Activated CD8-positive, alpha-beta memory T cell treated with anti-CD3 and anti-CD28 coated beads for 24 hours (primary cell): ENCODE measurements around the gene RAPGEF1.
A peak's percentile ranks its signal among the peaks of the same experiment; 100 is the strongest.

Experiments used
- DNase-seq: peaks from one replicate; pipeline ENCODE4 v3.0.0-alpha.2; 2020

The RAPGEF1 gene

DNA sequence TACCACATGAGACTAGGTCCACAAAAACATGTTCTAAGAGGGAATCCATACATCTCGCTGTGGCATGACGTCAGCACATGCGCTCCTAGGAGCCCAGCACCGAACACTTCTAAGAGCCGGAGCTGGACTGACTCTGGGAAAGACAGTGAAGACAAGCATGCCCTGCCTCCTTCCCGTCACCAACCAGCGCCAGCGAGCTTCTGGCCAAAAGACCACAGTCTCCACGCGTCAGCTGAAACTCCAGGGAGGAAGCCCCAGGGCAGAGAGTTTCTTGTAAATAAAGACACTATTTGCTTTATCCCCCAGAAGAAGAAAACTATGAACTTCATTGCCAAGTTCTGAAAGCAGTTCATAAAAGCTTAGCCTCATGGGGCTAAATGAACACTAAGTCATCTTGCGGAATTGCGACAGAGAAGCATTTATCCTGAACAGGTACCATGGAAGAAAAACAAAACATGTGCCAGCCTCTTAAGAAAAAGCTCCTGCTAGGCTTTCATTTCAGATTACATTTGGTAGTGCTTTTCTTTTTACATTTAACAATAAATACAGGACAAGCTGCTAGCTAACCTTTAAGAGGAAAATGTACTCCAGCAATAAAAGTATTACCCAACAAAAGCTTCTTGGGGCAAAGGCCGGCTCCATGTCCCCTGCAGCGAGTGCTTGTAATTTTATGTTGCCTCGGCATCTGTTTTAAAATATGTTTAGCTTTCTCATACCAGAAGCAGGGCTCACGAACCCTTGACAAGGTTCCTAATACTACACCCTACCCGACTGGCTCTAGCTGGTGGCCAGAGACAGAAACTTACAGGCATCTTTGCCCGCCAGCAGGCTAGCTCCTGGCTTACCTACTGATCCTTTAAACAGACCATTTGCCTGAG, 98.0 kb downstream of the RAPGEF1 start:
- no peak for DNase-seq

DNA sequence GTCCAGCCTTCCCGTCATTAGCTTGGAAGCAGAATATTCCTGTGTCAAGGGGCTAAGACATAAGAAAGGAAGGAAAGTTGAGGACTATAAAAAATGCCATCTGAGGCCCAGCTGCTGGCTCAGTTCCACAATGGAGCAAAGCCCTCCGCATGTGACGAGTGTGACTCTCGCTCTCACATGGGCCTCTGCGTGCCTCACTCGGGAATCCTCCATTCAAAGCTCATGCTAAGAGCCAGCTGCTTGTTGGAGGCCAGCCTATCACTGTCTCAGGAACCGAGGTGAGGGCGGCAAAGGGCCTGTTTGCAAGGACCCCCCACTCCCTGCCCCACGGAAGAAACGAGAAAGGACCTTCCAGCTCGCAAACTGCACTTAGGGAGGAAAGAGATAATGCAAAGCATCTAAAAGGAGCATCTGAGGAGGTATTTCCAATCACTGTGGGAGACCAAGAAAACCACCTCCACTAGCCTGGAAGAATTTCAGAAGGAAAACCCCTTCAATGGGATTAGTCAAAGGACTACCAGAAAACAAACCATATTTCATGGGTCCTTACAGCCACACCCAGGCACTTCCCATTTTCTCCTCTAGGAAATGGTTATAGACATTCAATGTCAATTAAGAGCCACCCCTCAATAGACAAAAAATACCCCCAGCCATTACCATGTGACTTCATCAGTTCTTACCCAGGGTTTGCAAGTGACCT, 99.3 kb downstream of the RAPGEF1 start:
- no peak for DNase-seq

DNA sequence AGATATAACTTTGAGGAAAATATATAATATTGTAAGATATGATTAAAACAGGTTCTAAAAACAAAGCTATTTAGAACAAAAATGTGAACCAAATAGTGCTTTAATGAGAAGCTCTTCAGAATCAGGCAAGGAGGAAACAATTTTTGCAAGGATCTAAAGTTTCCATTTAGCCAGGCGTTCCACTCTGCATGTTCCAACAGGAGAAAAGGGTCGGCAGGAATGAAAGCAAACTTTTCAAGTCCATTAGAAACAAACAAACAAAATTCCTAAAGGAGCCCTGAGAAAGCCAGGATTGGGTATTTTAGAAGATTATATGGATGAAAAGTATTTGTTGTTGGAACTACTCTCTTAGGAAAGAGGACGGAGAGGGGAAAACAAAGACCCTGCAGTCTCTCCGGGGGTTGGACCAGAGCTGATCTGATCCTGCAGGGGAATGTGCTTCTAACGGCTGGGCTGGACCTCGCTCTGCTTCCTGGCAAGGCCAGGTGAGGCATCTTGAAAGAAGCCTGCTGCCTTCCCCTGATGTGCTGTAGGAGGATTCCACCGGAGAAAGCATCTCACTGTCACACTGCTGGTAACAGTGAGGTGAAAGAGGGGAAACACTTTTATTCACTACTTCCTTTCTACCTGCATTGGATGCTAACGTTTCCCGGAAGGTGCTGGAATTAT, 100.0 kb downstream of the RAPGEF1 start:
- DNase-seq: no peak

DNA sequence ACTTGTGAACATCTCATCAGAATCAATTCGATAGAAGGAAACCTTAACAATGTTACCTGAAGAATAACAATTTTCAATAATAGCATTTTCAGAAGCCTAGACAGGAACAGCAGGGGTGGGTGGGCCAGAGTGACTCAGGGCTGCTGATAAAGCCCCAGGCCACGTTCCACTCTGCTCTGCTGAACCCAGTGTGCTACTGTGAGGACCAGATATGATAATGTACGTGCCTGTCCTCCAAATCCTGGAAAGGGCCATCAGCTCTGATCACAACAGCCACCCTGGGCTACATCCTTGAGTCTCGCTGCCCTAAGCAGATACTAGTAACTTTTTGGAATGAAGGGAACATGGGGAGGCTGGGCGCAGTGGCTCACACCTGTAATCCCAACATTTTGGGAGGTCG, 103.3 kb downstream of the RAPGEF1 start:
- DNase-seq: no peak

DNA sequence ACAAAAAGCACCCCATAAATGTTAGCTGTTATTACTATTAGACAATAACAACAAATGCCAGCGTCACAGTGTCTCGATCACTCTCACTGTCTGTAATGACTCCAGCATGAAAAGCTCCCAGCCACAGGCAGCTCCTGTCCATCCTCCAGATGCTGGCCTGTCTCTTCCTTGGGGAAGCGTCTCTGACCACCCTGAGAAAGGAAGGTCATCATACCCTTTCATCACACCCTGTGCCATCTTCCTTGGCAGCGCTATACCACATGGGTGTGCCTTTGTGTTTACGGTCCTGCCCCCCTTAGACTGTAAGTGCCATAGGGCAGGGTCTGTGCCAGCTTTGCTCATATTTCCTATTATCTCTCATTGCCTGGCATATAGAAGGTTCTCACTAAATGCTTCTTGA, 104.0 kb downstream of the RAPGEF1 start:
- no peak for DNase-seq

DNA sequence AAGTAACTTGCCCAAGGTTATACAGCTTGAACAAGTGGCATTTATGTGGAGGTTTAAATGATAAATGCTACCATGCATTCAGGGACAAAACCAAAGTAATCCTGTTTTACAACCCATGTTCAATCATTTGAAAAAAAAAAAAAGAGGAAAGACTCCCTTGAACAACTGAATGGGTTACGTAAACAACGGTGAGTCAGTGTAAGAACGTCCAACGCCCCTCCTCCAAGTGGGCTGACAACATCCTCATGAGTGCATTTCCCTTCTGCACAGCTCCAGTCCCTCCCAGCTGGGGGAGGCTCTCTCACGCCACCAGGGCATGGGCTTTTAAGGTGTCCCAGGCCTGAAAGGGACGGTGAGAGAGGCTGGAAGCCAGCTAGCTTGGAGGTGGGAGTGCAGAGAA, 104.6 kb downstream of the RAPGEF1 start:
- DNase-seq: peak; percentile 83

DNA sequence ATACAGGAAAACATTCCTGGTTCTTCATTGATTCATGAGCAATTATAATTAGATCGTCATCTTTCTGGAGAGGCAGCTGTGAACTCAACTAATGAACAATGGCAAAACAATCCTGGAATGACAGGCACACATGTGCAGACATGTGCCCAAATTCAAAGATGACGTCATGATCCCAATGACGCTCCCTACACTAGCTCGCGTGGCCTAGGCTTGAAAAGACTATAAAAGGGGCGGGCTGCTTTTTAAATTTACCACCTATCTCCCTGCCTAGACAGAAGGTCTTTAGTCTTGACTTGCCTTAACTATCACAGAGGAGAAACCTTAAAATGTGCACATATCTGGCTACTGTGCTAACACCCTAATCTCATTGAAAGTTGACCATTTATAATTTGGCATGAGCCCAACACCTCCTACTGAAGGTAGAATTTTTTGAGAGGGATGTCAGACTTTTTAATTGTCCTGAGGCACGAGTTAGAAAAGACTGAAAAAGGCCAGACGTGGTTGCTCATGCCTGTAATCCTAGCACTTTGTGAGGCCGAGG, 106.3 kb downstream of the RAPGEF1 start:
- no peak for DNase-seq

DNA sequence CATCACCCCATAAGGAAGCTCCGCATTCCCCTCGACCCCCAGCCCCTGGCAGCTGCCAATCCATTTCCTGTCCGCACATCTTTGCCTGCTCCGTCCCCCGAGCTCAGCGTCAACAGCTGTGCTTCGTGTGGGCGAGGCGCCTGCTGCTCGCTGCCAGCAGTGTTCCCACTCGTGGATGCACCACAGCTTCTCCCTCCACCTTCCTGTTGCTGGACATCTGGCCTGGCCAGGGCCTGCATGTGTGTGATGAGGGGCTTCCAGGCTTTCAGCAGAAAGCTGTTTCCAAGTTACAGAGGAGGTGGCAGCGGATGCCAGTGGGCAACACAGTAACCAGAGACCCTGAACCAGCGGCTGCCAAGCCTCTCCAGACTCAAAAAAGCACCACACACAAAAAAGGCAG, 108.6 kb downstream of the RAPGEF1 start:
- DNase-seq: no peak

DNA sequence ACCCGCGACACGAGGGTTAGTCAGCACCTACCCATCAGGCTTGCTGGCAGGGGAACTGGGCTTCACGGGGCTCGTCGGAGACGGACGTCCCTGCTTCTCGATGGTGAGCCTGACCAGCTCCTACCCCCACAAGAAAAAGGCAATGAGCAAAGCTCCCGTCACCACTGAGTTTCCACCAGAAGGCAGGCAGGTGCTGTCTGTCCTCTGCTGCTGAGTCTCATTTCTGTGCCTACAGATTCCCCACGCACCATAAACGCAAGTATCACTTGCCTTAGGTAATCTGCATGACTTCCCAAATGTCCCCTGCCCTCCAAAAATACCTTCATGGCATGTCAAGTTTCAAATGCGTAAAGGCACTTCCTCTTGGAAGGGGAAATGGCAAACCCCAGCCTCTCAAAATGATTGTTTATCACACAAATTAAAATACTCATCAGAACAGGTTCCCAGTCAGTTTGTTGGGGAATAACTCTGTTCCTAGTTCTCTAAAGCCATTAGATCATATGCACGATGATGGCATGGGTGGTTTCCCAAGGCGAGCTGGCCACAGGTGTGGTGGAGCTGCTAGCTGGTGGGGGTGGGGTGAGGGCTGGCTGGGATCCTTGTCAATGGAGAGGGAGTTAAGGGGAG, 109.6 kb downstream of the RAPGEF1 start:
- no peak for DNase-seq

DNA sequence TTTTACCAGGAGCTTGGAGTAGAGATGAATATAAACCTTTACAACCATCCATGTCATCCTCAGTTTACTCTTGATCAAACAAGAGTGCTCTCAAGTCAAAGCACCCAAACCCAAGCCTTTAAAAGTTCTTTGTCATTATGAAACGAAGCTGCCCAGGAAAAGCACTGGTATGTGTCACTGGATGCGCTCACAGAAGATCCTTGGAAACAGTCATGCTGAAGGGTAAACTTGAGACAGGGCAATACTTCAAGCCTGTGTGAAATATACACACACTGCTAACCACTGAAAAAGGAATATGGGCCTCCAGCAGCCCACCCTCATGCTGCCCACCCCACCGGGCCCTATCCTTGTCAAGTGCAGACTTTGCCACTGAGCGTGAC, 110.1 kb downstream of the RAPGEF1 start:
- DNase-seq: no peak

DNA sequence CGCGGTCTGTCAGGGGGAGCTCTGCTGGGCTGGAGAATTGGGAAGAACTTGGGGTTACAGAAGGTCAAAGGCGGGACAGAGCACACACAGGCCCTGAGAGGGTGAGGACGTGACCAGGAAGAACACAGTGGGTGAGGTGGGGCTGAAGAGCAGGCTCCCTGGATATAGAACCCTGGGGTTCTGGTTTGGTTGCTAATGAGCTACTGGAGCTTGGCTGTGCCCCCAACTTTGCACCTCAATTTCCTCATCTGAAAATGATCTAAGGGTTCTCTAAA, 110.7 kb downstream of the RAPGEF1 start:
- DNase-seq: no peak

DNA sequence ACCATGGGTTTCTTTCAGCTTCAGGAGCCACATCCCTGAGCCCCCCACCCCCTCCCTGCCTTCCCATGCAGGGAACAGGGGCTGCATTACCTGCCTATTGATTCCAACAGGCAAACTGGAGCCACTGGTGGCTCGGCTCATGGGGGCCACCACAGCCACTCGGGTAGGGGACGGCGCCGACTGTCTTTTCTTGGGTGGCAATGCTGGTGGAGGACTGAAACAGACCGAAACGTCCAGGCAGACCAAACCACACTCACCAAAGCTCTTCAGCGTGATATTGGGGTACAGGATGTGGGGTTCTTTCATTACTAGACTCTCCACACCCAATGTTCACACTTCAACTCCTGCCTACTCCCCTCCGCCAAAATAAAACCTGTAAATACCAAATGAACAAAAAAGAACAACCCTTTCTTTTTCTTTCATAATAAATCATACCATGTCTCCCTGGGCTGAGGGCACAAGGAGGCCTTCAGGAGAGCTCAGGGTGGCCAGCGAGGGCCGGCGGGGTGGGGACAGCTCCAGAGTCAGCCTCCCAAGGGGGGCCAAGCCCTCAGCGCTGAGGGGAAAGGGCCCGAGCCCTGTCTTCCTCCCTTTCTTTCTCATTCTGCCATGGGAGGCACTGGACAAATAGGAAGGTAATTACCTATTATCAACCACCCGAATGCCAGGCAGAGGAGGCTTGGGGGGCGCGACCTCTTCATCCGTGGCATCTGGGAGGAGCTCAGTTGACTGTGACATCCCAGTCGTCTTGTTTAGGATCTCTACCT, 111.2 kb downstream of the RAPGEF1 start:
- DNase-seq: no peak

DNA sequence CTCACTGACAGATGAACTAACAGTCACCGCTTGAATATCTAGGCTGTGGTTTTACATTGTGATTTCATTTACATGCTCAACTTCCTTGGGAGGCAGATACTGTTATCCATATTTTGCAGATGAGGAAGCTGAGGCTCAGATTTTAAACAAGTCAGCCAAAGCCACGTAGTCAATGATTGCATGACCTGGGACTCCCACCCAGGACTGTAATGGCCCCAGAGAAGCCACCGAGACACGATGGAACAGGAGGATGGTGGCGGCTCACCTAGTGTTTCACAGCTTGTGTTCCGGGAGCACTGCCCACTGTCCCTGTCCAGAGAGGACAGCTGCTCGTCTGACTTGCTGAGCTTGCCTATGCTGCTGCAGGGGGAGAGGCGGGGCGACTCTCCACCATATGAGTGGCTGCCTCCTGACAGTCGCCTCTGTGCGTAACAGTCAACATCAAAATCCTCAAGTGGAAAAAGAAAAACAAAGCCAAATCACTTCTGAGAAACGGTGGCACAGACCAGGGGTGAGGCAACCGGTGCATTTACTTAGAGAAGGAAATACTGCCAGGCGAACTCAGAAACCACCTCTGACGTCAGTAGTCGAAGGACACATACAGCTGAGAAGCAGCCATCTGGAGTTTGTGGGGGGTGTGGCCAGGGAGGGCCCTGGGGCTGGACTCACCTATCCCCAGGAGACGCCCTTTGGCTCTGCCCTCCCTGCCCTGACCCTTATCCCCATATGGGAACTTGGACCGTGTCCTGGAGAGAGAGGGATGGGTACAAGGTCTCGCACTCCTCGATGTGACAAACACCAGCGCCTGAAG, 112.0 kb downstream of the RAPGEF1 start:
- peak; percentile 76 for DNase-seq

DNA sequence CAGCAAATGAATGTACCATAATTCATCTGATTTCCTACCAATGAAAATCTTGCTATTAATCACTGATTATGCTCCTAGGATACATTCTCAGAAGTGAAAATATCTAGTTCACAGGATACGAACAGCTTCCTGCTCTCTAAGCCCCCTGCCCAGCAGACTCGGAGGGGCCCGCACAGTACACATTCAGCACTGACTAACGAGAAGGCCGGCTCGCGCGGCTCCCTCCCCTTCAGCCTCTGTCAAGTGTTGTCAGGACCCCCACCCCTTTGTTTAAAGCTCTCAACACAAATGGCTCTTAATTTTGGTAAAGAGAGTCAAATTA, 112.6 kb downstream of the RAPGEF1 start:
- DNase-seq: no peak

DNA sequence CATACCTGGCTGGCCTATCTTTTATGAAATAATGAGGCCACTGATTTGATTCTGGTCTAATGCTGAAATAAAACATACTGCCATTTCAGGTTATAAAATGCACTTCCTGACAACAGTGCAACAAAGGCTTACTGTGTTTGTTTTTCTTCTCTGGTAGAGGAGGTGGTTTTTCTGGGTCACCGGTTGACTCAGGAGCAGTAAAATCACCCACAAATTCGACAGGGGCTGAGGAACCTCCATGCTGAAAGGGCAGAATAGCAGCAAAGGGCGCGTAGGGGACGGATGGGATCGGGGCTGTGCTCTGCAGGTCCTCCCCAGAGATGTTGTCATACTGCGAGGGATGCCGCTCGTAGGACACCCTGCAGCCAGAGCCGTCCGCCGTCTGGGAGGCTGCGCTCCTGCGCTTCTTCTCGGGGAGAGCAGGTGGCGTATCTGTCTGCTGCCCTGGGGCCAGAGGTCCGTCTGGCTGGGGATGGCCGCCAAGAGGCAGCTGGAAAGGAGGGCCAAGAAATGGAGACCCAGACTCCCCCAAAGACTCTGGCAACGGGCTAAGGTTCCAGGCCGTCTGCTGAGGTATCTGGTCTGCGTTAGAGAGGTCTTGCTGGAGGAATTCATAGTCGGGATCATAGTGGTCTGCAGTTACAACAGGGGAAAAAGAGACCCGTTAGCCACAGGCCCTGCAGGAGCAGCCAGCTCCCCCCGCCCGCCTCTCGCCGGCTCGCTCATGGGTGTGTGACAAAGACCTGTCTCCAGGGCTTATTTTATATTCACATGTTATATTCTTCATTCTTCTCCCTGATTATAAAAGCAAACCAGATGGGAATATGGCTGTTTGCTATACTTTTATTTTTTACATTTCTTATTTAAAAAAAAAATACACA, 113.8 kb downstream of the RAPGEF1 start:
- no peak for DNase-seq

DNA sequence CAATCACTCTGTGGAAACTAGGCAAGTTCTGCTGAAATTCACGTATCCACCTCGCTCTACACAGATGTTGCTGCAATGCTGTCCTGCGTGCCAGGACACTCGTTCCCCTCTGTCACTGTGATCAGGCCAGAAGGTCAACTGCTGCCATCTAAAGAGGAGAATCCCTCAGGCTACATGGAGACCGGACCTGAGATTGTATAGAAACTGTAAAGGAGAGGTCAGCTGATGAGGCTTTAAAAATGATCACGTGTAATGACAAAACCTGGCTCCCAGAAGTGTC, 114.4 kb downstream of the RAPGEF1 start:
- DNase-seq: no peak

DNA sequence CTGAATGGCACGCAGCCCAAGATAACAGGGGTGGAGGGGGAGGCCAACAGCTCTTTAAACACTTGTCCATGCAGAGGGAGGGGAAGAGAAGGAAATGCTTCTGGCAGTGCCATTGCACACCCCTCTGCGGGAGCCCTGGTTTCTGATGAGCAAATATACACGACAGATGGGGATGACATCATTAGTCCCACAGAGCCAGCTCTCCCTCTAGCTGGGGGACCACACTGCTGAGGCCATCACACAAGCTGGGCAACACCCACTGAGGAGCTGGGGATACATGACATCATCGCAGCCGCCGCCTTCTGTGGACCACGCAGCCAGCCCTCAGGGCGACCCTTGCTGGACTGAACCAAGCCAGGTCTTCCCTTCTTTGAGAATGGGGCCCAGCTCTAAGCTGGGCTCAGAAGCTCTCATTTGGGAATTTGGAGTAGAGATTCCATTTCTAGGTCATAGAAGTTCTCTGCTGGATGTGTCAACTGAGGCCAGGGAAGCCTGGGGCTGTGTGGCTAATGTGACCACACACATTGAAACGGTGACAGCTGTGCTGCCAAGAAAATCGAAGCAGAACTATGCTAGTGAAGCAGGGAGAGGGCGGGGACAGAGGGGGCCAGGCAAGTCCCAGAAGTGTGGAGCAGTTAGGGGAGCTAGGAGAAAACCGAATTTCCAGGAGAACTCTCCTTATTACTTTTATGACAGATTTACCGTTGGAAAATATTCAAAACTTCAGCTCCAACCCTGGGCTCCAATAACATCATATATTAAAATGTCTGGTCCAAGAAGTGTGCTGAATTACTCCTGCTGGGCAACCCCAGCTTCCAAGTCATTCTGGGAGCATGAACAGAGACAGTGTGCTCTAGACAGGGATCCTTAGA, 115.0 kb downstream of the RAPGEF1 start:
- DNase-seq: no peak

DNA sequence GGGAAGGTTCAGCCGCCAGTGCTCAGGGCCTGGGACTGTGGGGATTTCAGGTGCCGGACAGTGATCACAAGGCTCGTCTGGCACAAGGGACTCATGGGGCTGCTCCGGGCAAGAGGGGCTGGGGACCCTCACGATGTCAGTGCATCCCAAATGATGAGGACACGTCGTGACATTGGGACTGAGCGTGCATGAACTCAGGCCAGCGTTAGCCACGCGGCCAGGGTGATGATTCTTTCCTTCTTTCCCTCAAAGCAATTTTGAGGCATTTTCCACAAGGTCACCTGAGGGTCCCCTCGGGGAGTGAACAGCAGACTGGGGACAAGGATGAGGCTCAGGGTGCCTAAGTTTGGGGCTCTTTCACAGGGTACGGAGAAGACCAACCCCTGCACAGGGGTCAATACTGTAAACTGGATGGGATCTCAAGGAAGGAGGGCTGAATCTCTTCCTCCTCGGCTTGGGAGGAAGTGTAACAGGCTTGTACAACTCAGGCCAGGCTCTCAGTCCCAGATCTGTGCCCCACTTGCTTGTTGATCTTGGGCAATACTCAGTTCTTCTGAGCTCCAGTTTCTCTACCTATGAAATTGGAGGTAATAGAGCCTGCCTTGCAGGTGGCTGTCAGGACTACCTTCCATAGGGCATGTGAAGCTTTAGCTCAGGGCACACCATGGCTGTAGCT, 116.1 kb downstream of the RAPGEF1 start:
- DNase-seq: no peak

DNA sequence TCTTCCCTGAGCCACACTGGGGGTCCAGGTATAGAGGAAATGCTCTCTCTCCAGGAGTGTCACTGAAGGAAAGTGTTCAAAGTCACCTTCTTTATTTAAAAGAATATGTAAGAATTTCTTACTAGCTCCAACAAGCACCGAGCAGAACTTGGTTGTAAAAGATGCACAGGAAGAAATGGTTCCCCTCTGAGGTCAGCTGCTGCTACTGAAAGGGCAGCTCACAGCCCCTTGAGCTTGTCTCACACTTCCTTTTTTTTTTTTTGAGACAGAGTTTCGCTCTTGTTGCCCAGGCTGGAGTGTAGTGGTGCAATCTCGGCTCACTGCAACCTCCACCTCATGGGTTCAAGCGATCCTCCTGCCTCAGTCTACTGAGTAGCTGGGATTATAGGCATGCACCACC, 117.4 kb downstream of the RAPGEF1 start:
- no peak for DNase-seq
